Subcutaneous abdominal adipose tissue (tissue), 5 donors: ENCODE results near the gene G6PC1.
"Not testable (repeated sequence)": the region's sequence is repeated elsewhere in the genome, so short reads cannot be mapped to it uniquely, and the experiment has no call there.

Source experiments
- H3K27ac ChIP-seq: one replicate; pipeline ENCODE4 v1.7.0; 2013; ENCODE audit warnings: low read depth, mild to moderate bottlenecking, inconsistent platforms, low read length, moderate library complexity
- H3K27me3 ChIP-seq, 5 donors: one replicate each; pipeline ENCODE4 v1.7.0; 2013; ENCODE audit warnings: low read length in 5 of 5, inconsistent platforms in 1 of 5; ENCODE audit not compliant: control insufficient read depth in 5 of 5, insufficient read depth in 4 of 5
- H3K36me3 ChIP-seq, 5 donors: one replicate each; pipeline ENCODE4 v1.7.0; 2013; ENCODE audit warnings: low read length in 5 of 5; ENCODE audit not compliant: control insufficient read depth in 5 of 5, insufficient read depth in 5 of 5
- H3K4me1 ChIP-seq, 5 donors: one replicate each; pipeline ENCODE4 v1.7.0; 2013; ENCODE audit warnings: low read length in 5 of 5, mild to moderate bottlenecking in 3 of 5, moderate library complexity in 1 of 5; ENCODE audit not compliant: control insufficient read depth in 5 of 5, insufficient read depth in 5 of 5
- H3K4me3 ChIP-seq, 5 donors: one replicate each; pipeline ENCODE4 v1.7.0; 2013; ENCODE audit warnings: low read length in 5 of 5, low read depth in 1 of 5
- H3K9ac ChIP-seq, 5 donors: one replicate each; pipeline ENCODE4 v1.7.0; 2013; ENCODE audit warnings: low read length in 5 of 5, mild to moderate bottlenecking in 4 of 5, moderate library complexity in 3 of 5
- H3K9me3 ChIP-seq, 5 donors: one replicate each; pipeline ENCODE4 v1.7.0; 2013; ENCODE audit warnings: low read length in 5 of 5; ENCODE audit not compliant: control insufficient read depth in 5 of 5
- donor health status: healthy.
- donor health status: healthy.
- donor health status: healthy.
- donor health status: healthy.
- donor health status: healthy.

The G6PC1 gene

GRCh38 chr17:42873315-42873714 is 27.3 kb upstream of the G6PC1 start:
- Histone ChIP-seq H3K27ac (no peak overlapping the region), H3K9ac (no peak overlapping the region), H3K27me3 (no peaks in the 10 kb centered on the region), H3K4me3 (no peak overlapping the region), H3K4me1 (peaks cover 0 to 2% (median under 1%) of the 10 kb centered on the region in 5 donors), H3K36me3 (peaks cover 9 to 51% (median 37%) of the 10 kb centered on the region in 5 donors), H3K9me3 (peaks cover 0 to 5% (median 4%) of the 10 kb centered on the region in 5 donors)

GRCh38 chr17:42873932-42874695 is 26.5 kb upstream of the G6PC1 start:
- not testable (repeated sequence) for H3K4me3 ChIP-seq, H3K4me1 ChIP-seq, H3K9ac ChIP-seq, H3K9me3 ChIP-seq, H3K27ac ChIP-seq, H3K27me3 ChIP-seq
- peaks cover 9 to 45% (median 33%) of the 10 kb centered on the region in 5 donors for H3K36me3 ChIP-seq

GRCh38 chr17:42877037-42877436 is 23.6 kb upstream of the G6PC1 start:
- peaks cover 0 to 16% (median 5%) of the 10 kb centered on the region in 5 donors for H3K4me1 ChIP-seq
- no peaks in the 10 kb centered on the region for H3K9me3 ChIP-seq
- H3K4me3 ChIP-seq, result no peak overlapping the region
- H3K9ac ChIP-seq, result no peak overlapping the region
- no peak overlapping the region for H3K27ac ChIP-seq
- no peaks in the 10 kb centered on the region for H3K27me3 ChIP-seq
- peaks cover 0 to 27% (median 21%) of the 10 kb centered on the region in 5 donors for H3K36me3 ChIP-seq

GRCh38 chr17:42878123-42878880 is 22.3 kb upstream of the G6PC1 start:
- Histone ChIP-seq H3K4me3 (no peak overlapping the region), H3K27me3 (no peaks in the 10 kb centered on the region), H3K9ac (no peak overlapping the region), H3K4me1 (peaks cover 0 to 16% (median 5%) of the 10 kb centered on the region in 5 donors), H3K9me3 (no peaks in the 10 kb centered on the region), H3K36me3 (peaks cover 0 to 15% (median 8%) of the 10 kb centered on the region in 5 donors), H3K27ac (peak overlapping the region; percentile 37)

GRCh38 chr17:42878924-42879595 is 21.5 kb upstream of the G6PC1 start:
- Histone ChIP-seq H3K4me1 (peaks cover 0 to 16% (median 5%) of the 10 kb centered on the region in 5 donors), H3K27ac (peak overlapping the region; percentile 37), H3K36me3 (peaks cover 0 to 13% (median 6%) of the 10 kb centered on the region in 5 donors), H3K9ac (peak overlapping the region in 1 of 5 donors; percentile 35), H3K9me3 (no peaks in the 10 kb centered on the region), H3K4me3 (no peak overlapping the region), H3K27me3 (no peaks in the 10 kb centered on the region)

GRCh38 chr17:42879596-42879985 is 21.0 kb upstream of the G6PC1 start:
- peaks cover 0 to 16% (median 5%) of the 10 kb centered on the region in 5 donors for H3K4me1 ChIP-seq
- H3K36me3 ChIP-seq, result peaks cover 0 to 10% (median 6%) of the 10 kb centered on the region in 5 donors
- peak overlapping the region; percentile 37 for H3K27ac ChIP-seq
- H3K9ac ChIP-seq, result no peak overlapping the region
- H3K27me3 ChIP-seq, result no peaks in the 10 kb centered on the region
- no peak overlapping the region for H3K4me3 ChIP-seq
- H3K9me3 ChIP-seq, result no peaks in the 10 kb centered on the region

- peaks cover 0 to 20% (median 10%) of the 10 kb centered on the region in 5 donors for H3K4me1 ChIP-seq
- no peaks in the 10 kb centered on the region for H3K27me3 ChIP-seq
- no peak overlapping the region for H3K4me3 ChIP-seq
- H3K9ac ChIP-seq, result no peak overlapping the region
- H3K27ac ChIP-seq, result no peak overlapping the region
- no peaks in the 10 kb centered on the region for H3K9me3 ChIP-seq
- H3K36me3 ChIP-seq, result peaks cover 0 to 8% (median 6%) of the 10 kb centered on the region in 5 donors
These were observed 19.8 kb upstream of the G6PC1 start for GRCh38 chr17:42880776-42881310.

GRCh38 chr17:42881706-42882105 is 18.9 kb upstream of the G6PC1 start:
- H3K36me3 ChIP-seq, H3K9ac ChIP-seq, H3K4me3 ChIP-seq, H3K27ac ChIP-seq, H3K27me3 ChIP-seq, H3K9me3 ChIP-seq: not testable (repeated sequence)
- H3K4me1 ChIP-seq, result peaks cover 2 to 28% (median 17%) of the 10 kb centered on the region in 5 donors

- no peaks in the 10 kb centered on the region for H3K27me3 ChIP-seq
- no peak overlapping the region for H3K27ac ChIP-seq
- H3K9ac ChIP-seq, result no peak overlapping the region
- H3K4me1 ChIP-seq, result peaks cover 2 to 32% (median 21%) of the 10 kb centered on the region in 5 donors
- peaks cover 0 to 3% (median 2%) of the 10 kb centered on the region in 5 donors for H3K36me3 ChIP-seq
- H3K9me3 ChIP-seq, result no peaks in the 10 kb centered on the region
- H3K4me3 ChIP-seq, result no peak overlapping the region
These were observed 18.4 kb upstream of the G6PC1 start for GRCh38 chr17:42882166-42882565.
